Measurements from ENCODE around the gene LRRK1. TPM values are rescaled to one million over a fixed set of nuclear protein-coding genes. Genes with fewer than 3 reads are reported as not detected.

The LRRK1 gene
- total RNA-seq, 1 experiment from 2014 or later, result 7.6 TPM

DNA sequence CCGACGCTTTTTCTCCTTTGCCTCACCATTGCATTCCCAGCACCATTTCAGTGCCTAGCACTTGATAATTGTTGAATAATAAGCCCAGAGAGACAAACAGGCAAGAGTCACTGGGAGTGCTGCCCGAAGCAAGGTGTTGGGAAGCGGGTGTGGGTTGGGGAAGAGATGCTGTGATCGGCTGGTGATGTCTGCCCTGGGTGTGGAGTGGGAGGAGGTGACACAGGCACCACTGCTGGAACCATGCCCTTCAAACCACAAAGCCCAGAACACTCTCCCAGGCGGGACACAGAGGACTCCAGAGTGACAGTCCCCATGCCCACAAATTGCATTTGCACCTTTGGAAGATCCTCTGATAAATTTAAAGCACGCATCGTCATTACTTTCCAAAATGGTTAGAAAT lies 184.4 kb downstream of the LRRK1 start (continued):
- TF ChIP-seq GRHL2 (CRISPR knock-in tag; IDR thresholded peaks at IDR 0.05; ENCODE audit: insufficient replicate concordance, severe bottlenecking), result no peak
- TF ChIP-seq, protein P1, sequence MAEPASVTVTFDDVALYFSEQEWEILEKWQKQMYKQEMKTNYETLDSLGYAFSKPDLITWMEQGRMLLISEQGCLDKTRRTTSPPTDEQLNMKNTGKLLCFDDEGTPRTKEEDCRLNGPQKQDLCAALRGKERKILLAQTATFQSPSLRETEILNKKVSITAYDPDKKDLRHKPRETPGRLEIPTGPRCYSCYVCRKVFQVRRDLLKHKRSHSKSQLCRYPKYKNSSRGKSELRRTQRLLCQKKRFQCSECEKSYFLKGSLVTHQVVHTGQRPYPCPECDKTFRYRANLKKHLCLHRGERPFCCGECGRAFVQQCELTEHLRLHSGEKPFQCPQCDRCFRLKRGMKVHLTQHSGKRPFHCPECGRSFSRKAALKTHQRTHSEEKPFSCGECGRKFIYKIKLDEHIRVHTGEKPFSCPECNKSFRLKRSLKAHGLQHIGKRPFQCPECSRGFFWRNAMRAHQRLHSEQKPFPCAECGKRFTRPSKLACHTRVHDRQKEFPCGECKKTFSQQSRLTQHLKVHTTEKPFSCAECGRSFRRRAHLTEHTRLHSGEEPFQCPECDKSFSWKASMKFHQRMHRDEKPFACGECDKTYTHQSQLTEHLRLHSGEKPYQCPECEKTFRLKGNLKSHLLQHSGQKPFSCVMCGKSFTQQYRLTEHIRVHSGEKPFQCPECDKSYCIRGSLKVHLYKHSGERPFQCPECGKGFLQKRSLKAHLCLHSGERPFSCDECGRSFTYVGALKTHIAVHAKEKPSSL (CRISPR knock-in tag; conservative IDR thresholded peaks at IDR 0.05), result no peak
- TF ChIP-seq, protein P2, sequence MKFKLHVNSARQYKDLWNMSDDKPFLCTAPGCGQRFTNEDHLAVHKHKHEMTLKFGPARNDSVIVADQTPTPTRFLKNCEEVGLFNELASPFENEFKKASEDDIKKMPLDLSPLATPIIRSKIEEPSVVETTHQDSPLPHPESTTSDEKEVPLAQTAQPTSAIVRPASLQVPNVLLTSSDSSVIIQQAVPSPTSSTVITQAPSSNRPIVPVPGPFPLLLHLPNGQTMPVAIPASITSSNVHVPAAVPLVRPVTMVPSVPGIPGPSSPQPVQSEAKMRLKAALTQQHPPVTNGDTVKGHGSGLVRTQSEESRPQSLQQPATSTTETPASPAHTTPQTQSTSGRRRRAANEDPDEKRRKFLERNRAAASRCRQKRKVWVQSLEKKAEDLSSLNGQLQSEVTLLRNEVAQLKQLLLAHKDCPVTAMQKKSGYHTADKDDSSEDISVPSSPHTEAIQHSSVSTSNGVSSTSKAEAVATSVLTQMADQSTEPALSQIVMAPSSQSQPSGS (CRISPR knock-in tag; IDR thresholded peaks at IDR 0.05; ENCODE audit: borderline replicate concordance, low read depth), result no peak
- TF ChIP-seq ZNF232 (CRISPR knock-in tag; IDR thresholded peaks at IDR 0.05), result no peak
- no peak for TF ChIP-seq OVOL2 (CRISPR knock-in tag; IDR thresholded peaks at IDR 0.05; ENCODE audit: borderline replicate concordance)
- TF ChIP-seq ETV6 (CRISPR knock-in tag; IDR thresholded peaks at IDR 0.05), result no peak

- ChIA-PET POLR2A (no interaction called here), CTCF (interaction anchor here (1.5 to 1.9 kb wide), 2 partner anchors 10 to 96 kb away, joined by 3 to 6 read pairs; no protein-coding TSS in a partner anchor)
- no peaks in the 10 kb centered on the region for H3K27me3 Mint-ChIP-seq (ENCODE audit: low read depth)
- no peak for ATAC-seq
- peaks cover 3% of the 10 kb centered on the region; the same call in 1 of the 2 replicates for H3K36me3 Mint-ChIP-seq
- H3K9me3 Mint-ChIP-seq, result peaks cover 13% of the 10 kb centered on the region
- peaks cover 13% of the 10 kb centered on the region for H3K4me1 Mint-ChIP-seq
- no peak overlapping the region for H3K27ac Mint-ChIP-seq
- TF ChIP-seq JAZF1 (CRISPR knock-in tag; IDR thresholded peaks at IDR 0.05) (no peak), PRRX2 (CRISPR knock-in tag; IDR thresholded peaks at IDR 0.05) (no peak), OVOL2 (CRISPR knock-in tag; IDR thresholded peaks at IDR 0.05; ENCODE audit: borderline replicate concordance) (no peak), FOXP1 (CRISPR knock-in tag; IDR thresholded peaks at IDR 0.05; ENCODE audit: borderline replicate concordance) (no peak), ZNF232 (CRISPR knock-in tag; IDR thresholded peaks at IDR 0.05) (no peak), TCF7 (CRISPR knock-in tag; IDR thresholded peaks at IDR 0.05; ENCODE audit: low read depth) (no peak), E2F1 (CRISPR knock-in tag; IDR thresholded peaks at IDR 0.05) (no peak), HMGA2 (CRISPR knock-in tag; IDR thresholded peaks at IDR 0.05) (no peak), CBFB (CRISPR knock-in tag; IDR thresholded peaks at IDR 0.05; ENCODE audit: low read depth) (no peak), ZNF138 (CRISPR knock-in tag; conservative IDR thresholded peaks at IDR 0.05) (no peak), FOXP4 (CRISPR knock-in tag; IDR thresholded peaks at IDR 0.05) (no peak), SOX15 (CRISPR knock-in tag; IDR thresholded peaks at IDR 0.05) (no peak), SMAD3 (CRISPR knock-in tag; IDR thresholded peaks at IDR 0.05; ENCODE audit: borderline replicate concordance) (no peak), HMGXB4 (CRISPR knock-in tag; IDR thresholded peaks at IDR 0.05) (no peak), NR1H2 (CRISPR knock-in tag; IDR thresholded peaks at IDR 0.05) (no peak), ESRRA (CRISPR knock-in tag; IDR thresholded peaks at IDR 0.05; ENCODE audit: borderline replicate concordance) (no peak), NFE2L1 (CRISPR knock-in tag; IDR thresholded peaks at IDR 0.05) (no peak)
- TF ChIP-seq, protein P3, sequence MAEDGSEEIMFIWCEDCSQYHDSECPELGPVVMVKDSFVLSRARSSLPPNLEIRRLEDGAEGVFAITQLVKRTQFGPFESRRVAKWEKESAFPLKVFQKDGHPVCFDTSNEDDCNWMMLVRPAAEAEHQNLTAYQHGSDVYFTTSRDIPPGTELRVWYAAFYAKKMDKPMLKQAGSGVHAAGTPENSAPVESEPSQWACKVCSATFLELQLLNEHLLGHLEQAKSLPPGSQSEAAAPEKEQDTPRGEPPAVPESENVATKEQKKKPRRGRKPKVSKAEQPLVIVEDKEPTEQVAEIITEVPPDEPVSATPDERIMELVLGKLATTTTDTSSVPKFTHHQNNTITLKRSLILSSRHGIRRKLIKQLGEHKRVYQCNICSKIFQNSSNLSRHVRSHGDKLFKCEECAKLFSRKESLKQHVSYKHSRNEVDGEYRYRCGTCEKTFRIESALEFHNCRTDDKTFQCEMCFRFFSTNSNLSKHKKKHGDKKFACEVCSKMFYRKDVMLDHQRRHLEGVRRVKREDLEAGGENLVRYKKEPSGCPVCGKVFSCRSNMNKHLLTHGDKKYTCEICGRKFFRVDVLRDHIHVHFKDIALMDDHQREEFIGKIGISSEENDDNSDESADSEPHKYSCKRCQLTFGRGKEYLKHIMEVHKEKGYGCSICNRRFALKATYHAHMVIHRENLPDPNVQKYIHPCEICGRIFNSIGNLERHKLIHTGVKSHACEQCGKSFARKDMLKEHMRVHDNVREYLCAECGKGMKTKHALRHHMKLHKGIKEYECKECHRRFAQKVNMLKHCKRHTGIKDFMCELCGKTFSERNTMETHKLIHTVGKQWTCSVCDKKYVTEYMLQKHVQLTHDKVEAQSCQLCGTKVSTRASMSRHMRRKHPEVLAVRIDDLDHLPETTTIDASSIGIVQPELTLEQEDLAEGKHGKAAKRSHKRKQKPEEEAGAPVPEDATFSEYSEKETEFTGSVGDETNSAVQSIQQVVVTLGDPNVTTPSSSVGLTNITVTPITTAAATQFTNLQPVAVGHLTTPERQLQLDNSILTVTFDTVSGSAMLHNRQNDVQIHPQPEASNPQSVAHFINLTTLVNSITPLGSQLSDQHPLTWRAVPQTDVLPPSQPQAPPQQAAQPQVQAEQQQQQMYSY (CRISPR knock-in tag; IDR thresholded peaks at IDR 0.05), result no peak
- TF ChIP-seq, protein P4, sequence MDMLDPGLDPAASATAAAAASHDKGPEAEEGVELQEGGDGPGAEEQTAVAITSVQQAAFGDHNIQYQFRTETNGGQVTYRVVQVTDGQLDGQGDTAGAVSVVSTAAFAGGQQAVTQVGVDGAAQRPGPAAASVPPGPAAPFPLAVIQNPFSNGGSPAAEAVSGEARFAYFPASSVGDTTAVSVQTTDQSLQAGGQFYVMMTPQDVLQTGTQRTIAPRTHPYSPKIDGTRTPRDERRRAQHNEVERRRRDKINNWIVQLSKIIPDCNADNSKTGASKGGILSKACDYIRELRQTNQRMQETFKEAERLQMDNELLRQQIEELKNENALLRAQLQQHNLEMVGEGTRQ (CRISPR knock-in tag; IDR thresholded peaks at IDR 0.05), result no peak
- no peak for DNase-seq (ENCODE audit: low spot score)
- no peak overlapping the region for H3K4me3 Mint-ChIP-seq
These were observed 185.0 kb downstream of the LRRK1 start for GRCh38 chr15:101104141-101104540.

Data from WTC11 (cell line).